Measurements from ENCODE around the gene CDKAL1.

DNA sequence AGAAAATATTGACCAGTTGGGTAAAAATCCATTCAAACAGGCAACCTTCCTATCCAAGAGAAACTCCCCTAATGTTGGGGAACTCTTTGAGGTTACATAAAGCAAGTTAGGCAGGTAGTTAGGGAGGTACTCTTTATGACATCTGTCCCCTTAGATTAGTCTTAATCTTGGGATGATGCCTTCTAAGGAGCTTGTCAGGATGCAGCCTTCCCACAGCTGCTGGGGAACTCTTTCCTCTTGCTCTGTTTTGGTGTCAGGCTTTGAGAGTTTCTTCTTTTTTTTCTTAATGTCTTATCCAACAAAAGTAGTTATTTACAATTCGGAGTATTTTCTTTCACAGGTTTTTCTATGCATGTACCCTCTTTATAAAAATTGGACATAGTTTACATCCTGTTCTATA, 194.8 kb downstream of the CDKAL1 start:
- TF ChIP-seq, protein P1, sequence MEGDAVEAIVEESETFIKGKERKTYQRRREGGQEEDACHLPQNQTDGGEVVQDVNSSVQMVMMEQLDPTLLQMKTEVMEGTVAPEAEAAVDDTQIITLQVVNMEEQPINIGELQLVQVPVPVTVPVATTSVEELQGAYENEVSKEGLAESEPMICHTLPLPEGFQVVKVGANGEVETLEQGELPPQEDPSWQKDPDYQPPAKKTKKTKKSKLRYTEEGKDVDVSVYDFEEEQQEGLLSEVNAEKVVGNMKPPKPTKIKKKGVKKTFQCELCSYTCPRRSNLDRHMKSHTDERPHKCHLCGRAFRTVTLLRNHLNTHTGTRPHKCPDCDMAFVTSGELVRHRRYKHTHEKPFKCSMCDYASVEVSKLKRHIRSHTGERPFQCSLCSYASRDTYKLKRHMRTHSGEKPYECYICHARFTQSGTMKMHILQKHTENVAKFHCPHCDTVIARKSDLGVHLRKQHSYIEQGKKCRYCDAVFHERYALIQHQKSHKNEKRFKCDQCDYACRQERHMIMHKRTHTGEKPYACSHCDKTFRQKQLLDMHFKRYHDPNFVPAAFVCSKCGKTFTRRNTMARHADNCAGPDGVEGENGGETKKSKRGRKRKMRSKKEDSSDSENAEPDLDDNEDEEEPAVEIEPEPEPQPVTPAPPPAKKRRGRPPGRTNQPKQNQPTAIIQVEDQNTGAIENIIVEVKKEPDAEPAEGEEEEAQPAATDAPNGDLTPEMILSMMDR (IDR thresholded peaks at IDR 0.05; ENCODE audit: insufficient read depth, low read length), result no peak
- TF ChIP-seq, protein P2, sequence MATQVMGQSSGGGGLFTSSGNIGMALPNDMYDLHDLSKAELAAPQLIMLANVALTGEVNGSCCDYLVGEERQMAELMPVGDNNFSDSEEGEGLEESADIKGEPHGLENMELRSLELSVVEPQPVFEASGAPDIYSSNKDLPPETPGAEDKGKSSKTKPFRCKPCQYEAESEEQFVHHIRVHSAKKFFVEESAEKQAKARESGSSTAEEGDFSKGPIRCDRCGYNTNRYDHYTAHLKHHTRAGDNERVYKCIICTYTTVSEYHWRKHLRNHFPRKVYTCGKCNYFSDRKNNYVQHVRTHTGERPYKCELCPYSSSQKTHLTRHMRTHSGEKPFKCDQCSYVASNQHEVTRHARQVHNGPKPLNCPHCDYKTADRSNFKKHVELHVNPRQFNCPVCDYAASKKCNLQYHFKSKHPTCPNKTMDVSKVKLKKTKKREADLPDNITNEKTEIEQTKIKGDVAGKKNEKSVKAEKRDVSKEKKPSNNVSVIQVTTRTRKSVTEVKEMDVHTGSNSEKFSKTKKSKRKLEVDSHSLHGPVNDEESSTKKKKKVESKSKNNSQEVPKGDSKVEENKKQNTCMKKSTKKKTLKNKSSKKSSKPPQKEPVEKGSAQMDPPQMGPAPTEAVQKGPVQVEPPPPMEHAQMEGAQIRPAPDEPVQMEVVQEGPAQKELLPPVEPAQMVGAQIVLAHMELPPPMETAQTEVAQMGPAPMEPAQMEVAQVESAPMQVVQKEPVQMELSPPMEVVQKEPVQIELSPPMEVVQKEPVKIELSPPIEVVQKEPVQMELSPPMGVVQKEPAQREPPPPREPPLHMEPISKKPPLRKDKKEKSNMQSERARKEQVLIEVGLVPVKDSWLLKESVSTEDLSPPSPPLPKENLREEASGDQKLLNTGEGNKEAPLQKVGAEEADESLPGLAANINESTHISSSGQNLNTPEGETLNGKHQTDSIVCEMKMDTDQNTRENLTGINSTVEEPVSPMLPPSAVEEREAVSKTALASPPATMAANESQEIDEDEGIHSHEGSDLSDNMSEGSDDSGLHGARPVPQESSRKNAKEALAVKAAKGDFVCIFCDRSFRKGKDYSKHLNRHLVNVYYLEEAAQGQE (IDR thresholded peaks at IDR 0.05; ENCODE audit: insufficient replicate concordance, low read depth), result no peak
- TF ChIP-seq POLR2AphosphoS5 (IDR thresholded peaks at IDR 0.05; ENCODE audit: low read depth) (no peak), SPI1 (IDR thresholded peaks at IDR 0.05; ENCODE audit: borderline replicate concordance, low read depth) (no peak), GABPA (IDR thresholded peaks at IDR 0.05; ENCODE audit: low read depth) (no peak)
